Ovary (tissue), 10 donors: ENCODE data around the gene RMDN2. TPM values are rescaled to one million over a fixed set of nuclear protein-coding genes. Genes with fewer than 3 reads are reported as not detected.

ENCODE experiments used
- DNase-seq, 5 donors: peaks; one replicate each; pipeline ENCODE4 v3.0.0-alpha.2; 2019 to 2020
- H3K27ac ChIP-seq, 2 donors: fragments of 200-600 bp; one replicate each; pipeline versions ENCODE4 v1.5.1 to v1.8.0; 2019 to 2022
- H3K27me3 ChIP-seq: fragments of 200-600 bp; one replicate; pipeline ENCODE4 v1.8.0; 2022
- H3K36me3 ChIP-seq: fragments of 200-600 bp; sonication (generic); one replicate; pipeline ENCODE4 v1.5.1; 2019
- H3K4me1 ChIP-seq: one replicate; pipeline ENCODE4 v1.8.1; 2013; ENCODE audit warnings: mild to moderate bottlenecking, moderate library complexity; ENCODE audit not compliant: insufficient read depth
- H3K4me3 ChIP-seq: fragments of 200-600 bp; sonication (generic); one replicate; pipeline ENCODE4 v1.5.1; 2017
- H3K9me3 ChIP-seq, 2 donors: fragments of 200-600 bp in 1 of 2; sonication (generic) in 1 of 2; one replicate each; pipeline versions ENCODE4 v1.5.1 to v1.8.1; 2013 to 2019; ENCODE audit warnings: mild to moderate bottlenecking in 1 of 2, moderate library complexity in 1 of 2
- CTCF ChIP-seq, 3 donors: fragments of 450-650 bp in 2 of 3; fragments of 200-600 bp in 1 of 3; IDR thresholded peaks; one replicate each; pipeline versions ENCODE4 v1.5.1 to v1.8.0; 2016 to 2022; ENCODE audit warnings: antibody characterized with exemption in 3 of 3, mild to moderate bottlenecking in 1 of 3
- EP300 ChIP-seq: sonication (generic); formaldehyde crosslinking; IDR thresholded peaks from one replicate; pipeline ENCODE4 v1.6.1; 2017; ENCODE audit warnings: antibody characterized with exemption
- POLR2A ChIP-seq: fragments of 450-650 bp; IDR thresholded peaks from one replicate; pipeline ENCODE4 v1.6.1; 2017; ENCODE audit warnings: antibody characterized with exemption, mild to moderate bottlenecking, moderate library complexity
- WGBS, 3 donors: extraction: QIAGEN DNeasy Blood & Tissue Kit in 1 of 3; methylation state at CpG; one replicate each; pipeline versions ENCODE4 v1.1.5 to v1.1.7; 2013 to 2017; 5-methylcytosine and 5-hydroxymethylcytosine counted together
- intact Hi-C, 4 donors: fragments of 100-400 bp; cut with DNase I; formaldehyde crosslinking; loops; one replicate each; pipeline versions ENCODE4 v1.11.0 to v1.15.1; 2022 to 2023
- long read RNA-seq, 3 donors: library from polyadenylated mRNA in 2 of 3; unstranded in 2 of 3; transcript quantifications; one replicate each; pipeline ENCODE4 v2.0.0 and lab custom pipeline, GENCODE V29; 2021 to 2026
- polyA plus RNA-seq, 2 donors: library from polyadenylated mRNA; stranded (reverse); fragments of 200-250 nt in 1 of 2; fragments of 350-450 nt in 1 of 2; fragmentation: Illumina TruSeq in 1 of 2; extraction: RNeasy Lipid Tissue Mini Kit (QIAGEN cat#74804) in 1 of 2; gene quantifications; one replicate each; pipeline ENCODE4 v1.2.3, GENCODE V29; 2013 to 2014
- total RNA-seq, 7 donors: library from RNA; depleted of rRNA in 2 of 7; stranded (reverse); fragments of >200 nt in 2 of 7; fragmentation: NEBNext Ultra II Directional in 3 of 7; extraction: Animal tissue kit (Norgen Biotek cat#: 25700) in 3 of 7; gene quantifications; one replicate each; pipeline versions ENCODE4 v1.1.0 to v1.2.4, GENCODE V29; 2016 to 2023
- donor health status: DM: no; HTN: no; CAD: no; lungs with moderate emphysema.
- donor health status: DM: no; HTN: no; CAD: no.
- donor health status: Bipolar disorder and iron deficiency.
- donor health status: DM: yes; HTN: yes; CAD: no.
- donor health status: DM: no; HTN: no; CAD: no.
- donor health status: DM: yes; HTN: yes; CAD: no.

Gene RMDN2, protein sequence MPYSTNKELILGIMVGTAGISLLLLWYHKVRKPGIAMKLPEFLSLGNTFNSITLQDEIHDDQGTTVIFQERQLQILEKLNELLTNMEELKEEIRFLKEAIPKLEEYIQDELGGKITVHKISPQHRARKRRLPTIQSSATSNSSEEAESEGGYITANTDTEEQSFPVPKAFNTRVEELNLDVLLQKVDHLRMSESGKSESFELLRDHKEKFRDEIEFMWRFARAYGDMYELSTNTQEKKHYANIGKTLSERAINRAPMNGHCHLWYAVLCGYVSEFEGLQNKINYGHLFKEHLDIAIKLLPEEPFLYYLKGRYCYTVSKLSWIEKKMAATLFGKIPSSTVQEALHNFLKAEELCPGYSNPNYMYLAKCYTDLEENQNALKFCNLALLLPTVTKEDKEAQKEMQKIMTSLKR
- total RNA-seq: 1 to 10 TPM; 4.7 to 7.5 (median 6.4) TPM
- 10 to 100 TPM in 1 of 2 donors, 1 to 10 TPM in 1; 4.8 to 60.9 TPM for polyA plus RNA-seq
- long read RNA-seq, donor 1, partial matches to known transcripts: 0 of 5 reads
- long read RNA-seq, donor 1, other reads (novel, unspliced or antisense): 2 of 5 reads
- long read RNA-seq, donor 2, partial matches to known transcripts: 0 of 1 reads
- long read RNA-seq, donor 2, other reads (novel, unspliced or antisense): 0 of 1 reads
- long read RNA-seq, donor 3, transcript RMDN2-202 (11 exons, 1,381 nt): major isoform, 5 of 10 reads
- long read RNA-seq, donor 3, partial matches to known transcripts: 0 of 10 reads
- long read RNA-seq, donor 3, other reads (novel, unspliced or antisense): 5 of 10 reads

DNA sequence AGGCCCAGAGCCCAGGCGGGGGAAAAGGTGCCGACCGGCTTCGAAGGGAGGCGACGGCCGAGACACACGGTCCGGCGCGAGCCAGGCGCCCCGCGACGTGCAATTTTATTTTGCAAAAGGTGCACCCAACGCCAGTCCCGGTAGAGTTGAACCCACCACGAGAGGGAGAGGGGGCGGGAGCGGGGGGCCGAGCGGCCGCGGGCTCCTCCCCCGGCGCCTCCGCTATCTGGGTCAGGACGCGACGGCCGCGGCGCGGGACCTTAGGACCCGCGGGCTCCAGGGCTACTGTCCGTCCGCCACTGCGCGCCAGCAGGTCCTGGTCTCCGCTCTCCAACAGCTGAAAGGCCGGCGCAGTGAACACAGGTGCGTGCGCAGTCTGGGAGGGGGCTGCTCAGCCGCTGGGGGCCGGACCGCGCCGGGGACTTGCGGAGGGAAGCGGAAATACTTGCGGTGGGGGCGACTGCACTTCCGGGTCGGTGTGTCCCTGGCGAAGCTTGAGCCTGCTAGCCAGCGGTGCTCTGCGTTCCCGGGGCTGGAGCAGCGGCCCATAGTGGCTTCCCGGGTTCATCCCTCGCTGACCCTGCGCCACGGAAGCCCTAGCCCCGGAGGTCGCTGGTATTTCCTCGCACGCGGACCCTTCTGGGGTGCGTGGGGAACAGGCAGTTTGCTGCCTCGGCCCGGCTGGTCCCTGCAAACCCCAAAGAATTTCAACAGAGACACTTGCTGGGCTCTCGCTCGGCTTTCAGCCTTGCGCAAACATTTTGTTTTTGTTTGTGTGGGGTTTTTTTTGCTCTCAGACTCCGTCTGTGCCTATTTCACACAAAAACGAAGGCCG is at the start of gene RMDN2:
TSS of gene RMDN2 (plus strand) at position 225 of the 835 bp plus-strand sequence. CDS start 3,991 bp downstream, outside the sequence.
- intact Hi-C loops: no loop called here
- 0 to 1% (median 0%) methylated on average over 57 to 79 of the region's 79 CpGs for WGBS, 3 donors
- Histone ChIP-seq H3K27me3 (no peaks in the 10 kb centered on the region), H3K4me1 (peaks cover 2% of the 10 kb centered on the region), H3K27ac (peak within 1 kb of the TSS; percentile 72 to 80), H3K36me3 (no peaks in the 10 kb centered on the region), H3K9me3 (no peaks in the 10 kb centered on the region), H3K4me3 (peak within 1 kb of the TSS; percentile 84)
- peak; percentile 49 for TF ChIP-seq POLR2A
- no peak for TF ChIP-seq EP300
- TF ChIP-seq CTCF (IDR thresholded peaks at IDR 0.05): peak in 1 of 3 donors; percentile 6
- DNase-seq: peak; percentile 84 to 93 (median 89)

DNA sequence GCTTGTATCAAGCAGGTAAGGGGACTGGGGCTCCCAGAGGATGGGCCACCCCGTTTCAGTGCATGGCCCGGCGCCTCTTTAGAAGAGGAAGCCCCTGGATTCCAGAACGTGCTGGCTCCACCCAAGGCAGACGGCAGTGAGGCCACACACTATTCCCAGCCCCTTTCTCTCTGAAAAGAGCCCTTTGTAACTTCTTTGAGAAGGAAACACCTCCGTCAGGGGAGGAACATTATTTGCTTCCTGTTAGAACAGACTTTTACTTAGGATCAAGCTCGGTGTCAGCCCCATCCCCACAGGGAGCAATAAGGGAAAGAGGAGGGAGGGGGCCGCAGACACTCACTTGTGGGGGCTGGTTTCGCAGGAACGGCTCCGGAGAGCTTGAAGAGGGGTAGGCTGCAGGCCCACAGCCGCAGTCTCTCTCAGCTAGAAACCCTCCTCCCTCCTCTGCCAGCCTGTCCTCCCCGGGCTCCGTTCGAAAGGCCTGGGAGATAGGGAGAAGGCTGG is 49.6 kb upstream of the RMDN2 start:
- no peak overlapping the region for H3K4me3 ChIP-seq
- no peaks in the 10 kb centered on the region for H3K36me3 ChIP-seq
- H3K9me3 ChIP-seq: no peaks in the 10 kb centered on the region
- no peak overlapping the region for H3K27ac ChIP-seq
- TF ChIP-seq EP300 (no peak), POLR2A (no peak), CTCF (IDR thresholded peaks at IDR 0.05) (no peak)
- DNase-seq: no peak
- WGBS, 3 donors: 42 to 60% (median 45%) methylated on average over 15 of the region's 15 CpGs
- H3K27me3 ChIP-seq: no peaks in the 10 kb centered on the region
- peaks cover 5% of the 10 kb centered on the region for H3K4me1 ChIP-seq
- intact Hi-C loops: loop anchor here in 3 of 4 donors (5.0 to 10.0 kb wide), 3 partner anchors 461 to 483 kb away; no protein-coding TSS in a partner anchor

GRCh38 chr2:37876227-37876626 is 48.9 kb upstream of the RMDN2 start:
- H3K4me1 ChIP-seq: peaks cover 5% of the 10 kb centered on the region
- TF ChIP-seq CTCF (IDR thresholded peaks at IDR 0.05) (no peak), POLR2A (no peak), EP300 (no peak)
- no peaks in the 10 kb centered on the region for H3K36me3 ChIP-seq
- H3K9me3 ChIP-seq: no peaks in the 10 kb centered on the region
- 84 to 91% (median 85%) methylated on average over 9 of the region's 9 CpGs for WGBS, 3 donors
- no peak overlapping the region for H3K4me3 ChIP-seq
- no peak for DNase-seq
- no peak overlapping the region for H3K27ac ChIP-seq
- H3K27me3 ChIP-seq: no peaks in the 10 kb centered on the region
- intact Hi-C loops: loop anchor here (2.0 to 10.0 kb wide), 4 partner anchors 461 to 484 kb away; no protein-coding TSS in a partner anchor
